HG03571 (cell line): Measurements from ENCODE around the gene GRM7.

ENCODE experiments used
- ATAC-seq: cut with Tn5 transposase; IDR thresholded peaks from one replicate; pipeline ENCODE4 v1.9.1; 2021; ENCODE audit not compliant: unreplicated experiment

The GRM7 gene

GRCh38 chr3:7385635-7386034 lies 524.7 kb downstream of the GRM7 start:
- ATAC-seq: no peak

- no peak for ATAC-seq
Observed at GRCh38 chr3:7388026-7388425, 527.1 kb downstream of the GRM7 start.

GRCh38 chr3:7392206-7392605 lies 531.3 kb downstream of the GRM7 start:
- ATAC-seq: no peak

GRCh38 chr3:7393944-7394605 lies 533.2 kb downstream of the GRM7 start:
- ATAC-seq: no peak

GRCh38 chr3:7396534-7396933 lies 535.6 kb downstream of the GRM7 start:
- no peak for ATAC-seq

GRCh38 chr3:7397097-7397496 lies 536.2 kb downstream of the GRM7 start:
- no peak for ATAC-seq

- ATAC-seq: no peak
Observed at GRCh38 chr3:7400360-7400759, 539.4 kb downstream of the GRM7 start.

- ATAC-seq: no peak
Observed at GRCh38 chr3:7401418-7401817, 540.5 kb downstream of the GRM7 start.

GRCh38 chr3:7407107-7407506 lies 546.2 kb downstream of the GRM7 start:
- no peak for ATAC-seq

- ATAC-seq: no peak
Observed at GRCh38 chr3:7410782-7411181, 549.9 kb downstream of the GRM7 start.

GRCh38 chr3:7421065-7421464 lies 560.1 kb downstream of the GRM7 start:
- no peak for ATAC-seq

GRCh38 chr3:7423036-7423435 lies 562.1 kb downstream of the GRM7 start:
- ATAC-seq: no peak

GRCh38 chr3:7423995-7424394 lies 563.1 kb downstream of the GRM7 start:
- ATAC-seq: no peak

GRCh38 chr3:7428206-7428718 lies 567.3 kb downstream of the GRM7 start:
- ATAC-seq: no peak

- ATAC-seq: no peak
Observed at GRCh38 chr3:7432610-7433009, 571.7 kb downstream of the GRM7 start.

- ATAC-seq: no peak
Observed at GRCh38 chr3:7433073-7433472, 572.2 kb downstream of the GRM7 start.

GRCh38 chr3:7436542-7436941 lies 575.6 kb downstream of the GRM7 start:
- no peak for ATAC-seq

GRCh38 chr3:7437231-7437630 lies 576.3 kb downstream of the GRM7 start:
- no peak for ATAC-seq

GRCh38 chr3:7439101-7439680 lies 578.3 kb downstream of the GRM7 start:
- no peak for ATAC-seq

- ATAC-seq: no peak
Observed at GRCh38 chr3:7444886-7445285, 584.0 kb downstream of the GRM7 start.

GRCh38 chr3:7445331-7445730 lies 584.4 kb downstream of the GRM7 start:
- no peak for ATAC-seq

- ATAC-seq: peak; percentile 100
Observed at GRCh38 chr3:7447197-7447769, 586.4 kb downstream of the GRM7 start.
